ENCODE measurements around the gene SLC31A1. TPM values are rescaled to one million over a fixed set of nuclear protein-coding genes. Genes with fewer than 3 reads are reported as not detected.

The SLC31A1 gene
- total and polyA plus RNA-seq, 2 donors: 10.1 to 19.5 TPM

GRCh38 chr9:113310538-113310937, 89.2 kb downstream of the SLC31A1 start:
- no peak overlapping the region for H3K4me3 ChIP-seq (ENCODE audit: low read depth, low read length)
- H3K4me1 ChIP-seq (ENCODE audit: insufficient read depth): no peaks in the 10 kb centered on the region
- no peak for DNase-seq (ENCODE audit: extremely low spot score)
- 48% methylated on average over 3 of the region's 3 CpGs for WGBS
- no peak overlapping the region for H3K27ac ChIP-seq (ENCODE audit: low read depth)
- no peaks in the 10 kb centered on the region for H3K36me3 ChIP-seq (ENCODE audit: insufficient read depth)

- WGBS: 80% methylated on average over 3 of the region's 3 CpGs
- no peaks in the 10 kb centered on the region for H3K4me1 ChIP-seq (ENCODE audit: insufficient read depth)
- no peak overlapping the region for H3K27ac ChIP-seq (ENCODE audit: low read depth)
- H3K4me3 ChIP-seq (ENCODE audit: low read depth, low read length): no peak overlapping the region
- no peak for DNase-seq (ENCODE audit: extremely low spot score)
- H3K36me3 ChIP-seq (ENCODE audit: insufficient read depth): no peaks in the 10 kb centered on the region
Observed at GRCh38 chr9:113311961-113312360, 90.6 kb downstream of the SLC31A1 start.

GRCh38 chr9:113313261-113313660, 91.9 kb downstream of the SLC31A1 start:
- H3K36me3 ChIP-seq (ENCODE audit: insufficient read depth): no peaks in the 10 kb centered on the region
- no peaks in the 10 kb centered on the region for H3K4me1 ChIP-seq (ENCODE audit: insufficient read depth)
- no peak overlapping the region for H3K27ac ChIP-seq (ENCODE audit: low read depth)
- 56% methylated on average over 5 of the region's 5 CpGs for WGBS
- H3K4me3 ChIP-seq (ENCODE audit: low read depth, low read length): no peak overlapping the region
- DNase-seq (ENCODE audit: extremely low spot score): no peak

Other genes starting within 250 kb of the SLC31A1 start
- 2.9 TPM for gene ZNF883, start 209.4 kb upstream of the SLC31A1 start, total RNA-seq
- gene ZNF883, start 209.4 kb upstream of the SLC31A1 start, polyA plus RNA-seq: 1.4 TPM
- gene ZFP37, start 164.8 kb upstream of the SLC31A1 start, total RNA-seq: 12.7 TPM
- gene ZFP37, start 164.8 kb upstream of the SLC31A1 start, polyA plus RNA-seq: 3.7 TPM
- gene SLC31A2, start 70.5 kb upstream of the SLC31A1 start, total RNA-seq: 5.1 TPM
- gene SLC31A2, start 70.5 kb upstream of the SLC31A1 start, polyA plus RNA-seq: 11.4 TPM
- gene FKBP15, start 267 bp upstream of the SLC31A1 start, total RNA-seq: 33.6 TPM
- 18.2 TPM for gene FKBP15, start 267 bp upstream of the SLC31A1 start, polyA plus RNA-seq
- gene CDC26, start 54.0 kb downstream of the SLC31A1 start, total RNA-seq: 25.5 TPM
- 35.2 TPM for gene CDC26, start 54.0 kb downstream of the SLC31A1 start, polyA plus RNA-seq
- 23.4 TPM for gene PRPF4, start 54.1 kb downstream of the SLC31A1 start, total RNA-seq
- gene PRPF4, start 54.1 kb downstream of the SLC31A1 start, polyA plus RNA-seq: 14.4 TPM
- 0.26 TPM for gene RNF183, start 81.8 kb downstream of the SLC31A1 start, total RNA-seq
- gene RNF183, start 81.8 kb downstream of the SLC31A1 start, polyA plus RNA-seq: 0.15 TPM
- 1.7 TPM for gene WDR31, start 118.7 kb downstream of the SLC31A1 start, total RNA-seq
- gene WDR31, start 118.7 kb downstream of the SLC31A1 start, polyA plus RNA-seq: 2.6 TPM
- 1.2 TPM for gene BSPRY, start 128.0 kb downstream of the SLC31A1 start, total RNA-seq
- gene BSPRY, start 128.0 kb downstream of the SLC31A1 start, polyA plus RNA-seq: 2.4 TPM
- 5.1 TPM for gene HDHD3, start 155.4 kb downstream of the SLC31A1 start, total RNA-seq
- gene HDHD3, start 155.4 kb downstream of the SLC31A1 start, polyA plus RNA-seq: 32.2 TPM
- gene ALAD, start 179.7 kb downstream of the SLC31A1 start, total RNA-seq: 16.6 TPM
- gene ALAD, start 179.7 kb downstream of the SLC31A1 start, polyA plus RNA-seq: 55.4 TPM
- 34.8 TPM for gene POLE3, start 189.1 kb downstream of the SLC31A1 start, total RNA-seq
- 50.4 TPM for gene POLE3, start 189.1 kb downstream of the SLC31A1 start, polyA plus RNA-seq
- gene C9orf43, start 189.2 kb downstream of the SLC31A1 start, total RNA-seq: 0.74 TPM
- 0.14 TPM for gene C9orf43, start 189.2 kb downstream of the SLC31A1 start, polyA plus RNA-seq
- 52.4 TPM for gene RGS3, start 242.2 kb downstream of the SLC31A1 start, total RNA-seq
- gene RGS3, start 242.2 kb downstream of the SLC31A1 start, polyA plus RNA-seq: 28.5 TPM